ENCODE data around the gene PSMD12. TPM values are rescaled to one million over a fixed set of nuclear protein-coding genes. Genes with fewer than 3 reads are reported as not detected.

Gene PSMD12
- total RNA-seq, 1 donor from 2014 or later = 36.4 TPM

DNA sequence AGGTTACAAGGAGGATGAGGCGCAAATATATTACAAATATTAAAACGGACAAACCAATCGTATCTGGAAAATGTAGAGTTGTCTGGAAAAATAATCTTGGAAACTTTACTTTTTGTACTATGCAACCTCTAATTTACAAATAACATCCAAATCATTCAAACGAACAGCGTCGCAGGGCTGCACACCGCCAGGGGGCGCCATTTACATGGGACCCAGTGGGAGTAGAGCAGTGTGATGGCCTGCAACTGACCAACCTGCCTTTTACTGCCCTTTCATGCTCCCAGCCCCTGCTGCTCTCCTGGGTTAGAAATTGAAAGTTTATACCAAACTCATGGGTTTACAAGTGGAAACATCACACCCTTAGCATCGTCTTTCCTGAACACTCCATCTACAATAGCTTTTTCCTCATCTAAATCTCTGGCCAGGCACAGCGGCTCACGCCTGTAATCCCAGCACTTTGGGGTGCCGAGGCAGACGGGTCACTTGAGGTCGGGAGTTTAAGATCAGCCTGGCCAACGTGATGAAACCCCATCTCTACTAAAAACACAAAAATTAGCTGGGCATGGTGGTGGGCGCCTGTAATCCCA is 20.7 kb upstream of the PSMD12 start:
- no peaks in the 10 kb centered on the region for H3K27me3 Mint-ChIP-seq (ENCODE audit: unreplicated experiment)
- H3K27ac Mint-ChIP-seq (ENCODE audit: unreplicated experiment) = no peak overlapping the region
- H3K9me3 Mint-ChIP-seq (ENCODE audit: unreplicated experiment) = no peaks in the 10 kb centered on the region
- no peak overlapping the region for H3K4me3 Mint-ChIP-seq (ENCODE audit: unreplicated experiment)
- peaks cover 3% of the 10 kb centered on the region for H3K36me3 Mint-ChIP-seq (ENCODE audit: unreplicated experiment)
- TF ChIP-seq, protein P1, sequence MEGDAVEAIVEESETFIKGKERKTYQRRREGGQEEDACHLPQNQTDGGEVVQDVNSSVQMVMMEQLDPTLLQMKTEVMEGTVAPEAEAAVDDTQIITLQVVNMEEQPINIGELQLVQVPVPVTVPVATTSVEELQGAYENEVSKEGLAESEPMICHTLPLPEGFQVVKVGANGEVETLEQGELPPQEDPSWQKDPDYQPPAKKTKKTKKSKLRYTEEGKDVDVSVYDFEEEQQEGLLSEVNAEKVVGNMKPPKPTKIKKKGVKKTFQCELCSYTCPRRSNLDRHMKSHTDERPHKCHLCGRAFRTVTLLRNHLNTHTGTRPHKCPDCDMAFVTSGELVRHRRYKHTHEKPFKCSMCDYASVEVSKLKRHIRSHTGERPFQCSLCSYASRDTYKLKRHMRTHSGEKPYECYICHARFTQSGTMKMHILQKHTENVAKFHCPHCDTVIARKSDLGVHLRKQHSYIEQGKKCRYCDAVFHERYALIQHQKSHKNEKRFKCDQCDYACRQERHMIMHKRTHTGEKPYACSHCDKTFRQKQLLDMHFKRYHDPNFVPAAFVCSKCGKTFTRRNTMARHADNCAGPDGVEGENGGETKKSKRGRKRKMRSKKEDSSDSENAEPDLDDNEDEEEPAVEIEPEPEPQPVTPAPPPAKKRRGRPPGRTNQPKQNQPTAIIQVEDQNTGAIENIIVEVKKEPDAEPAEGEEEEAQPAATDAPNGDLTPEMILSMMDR (IDR thresholded peaks at IDR 0.05) = peak; percentile 65
- peaks cover 21% of the 10 kb centered on the region for H3K4me1 Mint-ChIP-seq (ENCODE audit: unreplicated experiment)
- no peak for DNase-seq (ENCODE audit: extremely low spot score, unreplicated experiment)

DNA sequence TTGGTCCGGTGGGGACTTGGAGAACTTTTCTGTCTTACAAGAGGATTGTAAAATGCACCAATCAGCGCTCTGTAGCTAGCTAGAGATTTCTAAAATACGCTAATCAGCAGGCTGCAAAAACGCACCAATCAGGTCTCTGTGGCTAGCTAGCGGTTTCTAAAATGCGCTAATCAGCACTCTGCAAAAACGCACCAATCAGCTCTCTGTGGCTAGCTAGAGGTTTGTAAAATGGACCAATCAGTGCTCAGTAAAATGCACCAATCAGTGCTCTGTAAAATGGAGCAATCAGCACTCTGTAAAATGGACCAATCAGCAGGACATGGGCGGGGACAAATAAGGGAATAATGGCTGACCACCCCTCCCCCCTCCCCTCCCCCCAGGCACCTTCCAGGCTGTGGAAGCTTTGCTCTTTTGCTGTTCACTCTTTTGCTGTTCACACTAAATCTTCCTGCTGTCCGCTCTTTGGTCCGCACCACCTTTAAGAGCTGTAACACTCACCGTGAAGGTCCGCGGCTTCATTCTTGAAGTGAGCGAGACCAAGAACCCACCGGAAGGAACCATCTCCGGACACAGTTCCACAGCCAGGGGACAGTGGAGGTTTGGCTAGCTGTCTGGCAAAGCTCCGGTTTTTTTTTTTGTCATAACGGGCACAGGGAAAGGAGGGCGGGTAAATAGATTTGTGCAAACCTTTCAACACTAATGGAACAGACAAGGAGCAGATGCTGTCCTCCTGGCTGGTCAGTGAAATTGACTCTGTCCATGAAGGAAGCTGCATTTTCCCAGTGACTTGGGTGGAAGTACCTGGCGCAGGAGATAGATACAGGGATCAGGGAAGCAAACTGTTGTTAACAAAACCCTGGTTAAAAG is 19.0 kb upstream of the PSMD12 start:
- Mint-ChIP-seq H3K27ac (ENCODE audit: unreplicated experiment) (no peak overlapping the region), H3K4me1 (ENCODE audit: unreplicated experiment) (peaks cover 12% of the 10 kb centered on the region), H3K4me3 (ENCODE audit: unreplicated experiment) (no peak overlapping the region), H3K36me3 (ENCODE audit: unreplicated experiment) (peaks cover 3% of the 10 kb centered on the region), H3K27me3 (ENCODE audit: unreplicated experiment) (no peaks in the 10 kb centered on the region), H3K9me3 (ENCODE audit: unreplicated experiment) (no peaks in the 10 kb centered on the region)
- TF ChIP-seq, protein P1 (IDR thresholded peaks at IDR 0.05) = no peak
- no peak for DNase-seq (ENCODE audit: extremely low spot score, unreplicated experiment)

DNA sequence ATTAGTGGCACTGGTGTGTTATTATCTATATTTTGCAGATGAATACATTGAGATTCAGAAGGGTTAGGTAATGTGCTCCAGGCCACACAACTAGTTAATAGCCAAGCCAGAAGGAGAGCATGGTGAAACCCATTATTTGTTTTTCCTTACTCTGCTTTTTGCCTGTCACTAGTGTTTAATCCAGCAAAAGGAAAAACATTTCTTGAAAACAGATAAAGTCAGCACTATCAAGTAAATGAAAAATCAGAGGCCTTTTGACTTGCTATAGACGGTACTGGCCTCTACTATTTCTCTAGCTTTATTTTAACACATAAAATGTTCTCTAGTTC is 15.5 kb upstream of the PSMD12 start:
- Mint-ChIP-seq H3K4me3 (ENCODE audit: unreplicated experiment) (no peak overlapping the region), H3K27ac (ENCODE audit: unreplicated experiment) (no peak overlapping the region), H3K27me3 (ENCODE audit: unreplicated experiment) (no peaks in the 10 kb centered on the region), H3K9me3 (ENCODE audit: unreplicated experiment) (no peaks in the 10 kb centered on the region), H3K36me3 (ENCODE audit: unreplicated experiment) (no peaks in the 10 kb centered on the region), H3K4me1 (ENCODE audit: unreplicated experiment) (peaks cover 14% of the 10 kb centered on the region)
- no peak for DNase-seq (ENCODE audit: extremely low spot score, unreplicated experiment)
- TF ChIP-seq, protein P1 (IDR thresholded peaks at IDR 0.05) = no peak

DNA sequence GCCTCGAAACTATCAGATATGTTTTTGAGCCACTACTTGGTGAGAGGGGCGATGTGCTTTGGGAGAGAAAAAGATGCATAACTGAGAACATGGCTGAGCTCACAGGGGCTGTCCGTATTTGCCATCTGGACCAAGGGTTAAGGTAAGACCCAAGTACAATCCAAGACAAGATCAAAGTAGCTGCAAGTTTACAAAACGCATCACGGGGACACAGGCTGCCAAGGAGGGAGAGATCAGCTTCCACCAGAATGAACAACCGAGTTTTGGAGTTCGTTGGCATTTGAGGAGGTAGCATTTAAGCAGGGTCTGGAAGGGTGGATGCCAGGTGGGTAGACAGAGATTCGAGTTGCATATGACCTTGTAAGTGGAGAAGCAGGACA is 12.9 kb upstream of the PSMD12 start:
- TF ChIP-seq, protein P1 (IDR thresholded peaks at IDR 0.05) = no peak
- H3K36me3 Mint-ChIP-seq (ENCODE audit: unreplicated experiment) = no peaks in the 10 kb centered on the region
- H3K27me3 Mint-ChIP-seq (ENCODE audit: unreplicated experiment) = no peaks in the 10 kb centered on the region
- peak overlapping the region; percentile 83 for H3K4me3 Mint-ChIP-seq (ENCODE audit: unreplicated experiment)
- no peak for DNase-seq (ENCODE audit: extremely low spot score, unreplicated experiment)
- peak overlapping the region; percentile 67 for H3K27ac Mint-ChIP-seq (ENCODE audit: unreplicated experiment)
- H3K4me1 Mint-ChIP-seq (ENCODE audit: unreplicated experiment) = peaks cover 34% of the 10 kb centered on the region
- H3K9me3 Mint-ChIP-seq (ENCODE audit: unreplicated experiment) = no peaks in the 10 kb centered on the region

DNA sequence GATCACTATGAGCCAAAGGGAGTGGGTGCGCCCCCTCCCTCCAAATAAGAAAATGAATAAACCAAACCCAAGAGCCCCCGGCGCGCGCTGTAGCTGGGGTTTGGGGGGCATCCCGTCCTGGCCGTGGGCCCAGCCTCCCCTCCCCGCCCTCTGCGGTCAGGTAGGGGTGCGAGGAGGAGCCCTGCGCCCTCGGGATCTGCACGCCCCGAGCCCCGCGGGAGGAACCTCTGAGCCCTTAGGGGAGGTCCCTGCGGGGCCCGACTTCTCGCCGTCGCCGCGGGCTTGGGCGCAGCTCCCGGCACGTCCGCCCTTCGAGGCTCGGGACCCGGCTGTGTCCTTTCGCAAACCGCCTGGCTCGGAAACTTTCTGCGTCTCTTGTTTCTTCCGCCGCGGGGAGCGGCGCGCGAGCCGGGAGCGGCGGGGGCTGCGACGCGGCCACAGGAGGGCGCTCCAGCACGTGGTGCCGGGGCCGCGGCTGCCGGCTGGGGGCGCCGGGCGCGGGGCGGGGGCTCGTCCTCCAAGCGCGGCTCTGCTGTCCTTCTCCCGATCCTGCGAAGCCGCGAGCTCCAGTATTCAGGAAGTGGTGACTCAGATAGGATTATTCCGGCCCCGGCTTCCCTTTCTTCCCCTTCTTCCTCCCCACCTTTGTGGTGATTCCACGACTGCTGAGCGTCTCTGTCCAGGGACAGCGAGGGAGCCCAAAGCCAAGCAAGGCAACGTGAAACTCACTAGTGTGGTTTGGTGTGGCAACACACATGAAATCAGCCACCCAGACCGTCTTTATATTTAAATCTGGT is 12.3 kb upstream of the PSMD12 start:
- Mint-ChIP-seq H3K27me3 (ENCODE audit: unreplicated experiment) (no peaks in the 10 kb centered on the region), H3K4me3 (ENCODE audit: unreplicated experiment) (peak overlapping the region; percentile 83), H3K27ac (ENCODE audit: unreplicated experiment) (peak overlapping the region; percentile 67), H3K4me1 (ENCODE audit: unreplicated experiment) (peaks cover 30% of the 10 kb centered on the region), H3K36me3 (ENCODE audit: unreplicated experiment) (no peaks in the 10 kb centered on the region), H3K9me3 (ENCODE audit: unreplicated experiment) (no peaks in the 10 kb centered on the region)
- peak; percentile 93 for DNase-seq (ENCODE audit: extremely low spot score, unreplicated experiment)
- TF ChIP-seq, protein P1 (IDR thresholded peaks at IDR 0.05) = peak; percentile 81

Measured in osteocyte (in vitro differentiated cells).